C4-2B (cell line): ENCODE results near the gene TCTN2.

Experiments
- H3K27ac ChIP-seq: fragments of 450-650 bp; 2 replicates; pipeline ENCODE4 v1.5.1; 2017
- ZFX ChIP-seq: fragments of 450-650 bp; IDR thresholded peaks from 2 replicates; pipeline ENCODE4 v1.6.1; 2017
- TF ChIP-seq, protein P1 (sequence below): fragments of 450-650 bp; conservative IDR thresholded peaks from 2 replicates; pipeline ENCODE4 v1.5.1; 2017; ENCODE audit warnings: mild to moderate bottlenecking

Gene TCTN2

DNA sequence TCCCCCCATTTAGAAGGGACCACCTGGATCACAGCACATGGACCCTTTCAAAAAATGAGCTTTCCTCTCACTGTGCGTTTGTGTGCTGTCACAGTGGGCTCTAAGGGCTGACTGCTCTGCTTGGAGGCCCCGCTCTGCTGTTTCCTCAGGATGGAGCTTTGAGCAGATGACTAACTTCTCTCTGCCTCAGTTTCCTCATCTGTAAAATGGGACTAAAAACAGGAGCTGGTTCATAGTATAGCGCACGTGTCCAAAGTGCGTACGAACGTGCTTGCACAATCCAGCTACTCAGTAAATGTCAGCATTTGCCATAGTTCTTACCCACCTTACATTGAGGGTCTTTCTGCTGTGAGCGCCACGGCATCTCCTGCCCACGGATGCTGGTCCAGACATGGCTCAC, 78.4 kb downstream of the TCTN2 start:
- H3K27ac ChIP-seq: no peak overlapping the region
- TF ChIP-seq, protein P1, sequence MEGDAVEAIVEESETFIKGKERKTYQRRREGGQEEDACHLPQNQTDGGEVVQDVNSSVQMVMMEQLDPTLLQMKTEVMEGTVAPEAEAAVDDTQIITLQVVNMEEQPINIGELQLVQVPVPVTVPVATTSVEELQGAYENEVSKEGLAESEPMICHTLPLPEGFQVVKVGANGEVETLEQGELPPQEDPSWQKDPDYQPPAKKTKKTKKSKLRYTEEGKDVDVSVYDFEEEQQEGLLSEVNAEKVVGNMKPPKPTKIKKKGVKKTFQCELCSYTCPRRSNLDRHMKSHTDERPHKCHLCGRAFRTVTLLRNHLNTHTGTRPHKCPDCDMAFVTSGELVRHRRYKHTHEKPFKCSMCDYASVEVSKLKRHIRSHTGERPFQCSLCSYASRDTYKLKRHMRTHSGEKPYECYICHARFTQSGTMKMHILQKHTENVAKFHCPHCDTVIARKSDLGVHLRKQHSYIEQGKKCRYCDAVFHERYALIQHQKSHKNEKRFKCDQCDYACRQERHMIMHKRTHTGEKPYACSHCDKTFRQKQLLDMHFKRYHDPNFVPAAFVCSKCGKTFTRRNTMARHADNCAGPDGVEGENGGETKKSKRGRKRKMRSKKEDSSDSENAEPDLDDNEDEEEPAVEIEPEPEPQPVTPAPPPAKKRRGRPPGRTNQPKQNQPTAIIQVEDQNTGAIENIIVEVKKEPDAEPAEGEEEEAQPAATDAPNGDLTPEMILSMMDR: no peak
- TF ChIP-seq ZFX: no peak

DNA sequence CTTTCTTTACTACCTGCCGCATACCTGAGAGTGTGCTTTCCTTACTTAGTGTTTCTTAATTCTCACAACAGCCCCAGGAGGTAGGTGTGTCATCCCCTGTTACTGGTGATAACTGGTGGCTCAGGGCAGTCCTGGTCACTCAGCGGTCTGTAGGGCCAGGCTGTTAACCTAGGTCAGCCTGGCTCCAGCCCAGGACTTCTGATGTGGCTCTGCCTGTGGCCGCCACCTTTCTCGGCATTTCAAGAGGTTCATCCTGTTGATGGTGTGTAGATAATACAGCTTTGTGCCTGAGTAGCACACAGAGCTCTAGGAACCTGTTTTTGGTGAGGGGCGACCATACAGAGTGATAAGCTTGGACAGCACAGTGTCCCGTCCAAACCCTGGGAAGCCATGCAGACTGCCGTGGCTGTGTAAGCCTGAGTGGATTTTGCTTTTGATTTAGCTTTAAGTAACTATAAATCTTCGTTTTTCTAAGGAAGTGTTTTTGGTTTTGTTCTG, 79.3 kb downstream of the TCTN2 start:
- no peak overlapping the region for H3K27ac ChIP-seq
- TF ChIP-seq, protein P1: no peak
- TF ChIP-seq ZFX: no peak

DNA sequence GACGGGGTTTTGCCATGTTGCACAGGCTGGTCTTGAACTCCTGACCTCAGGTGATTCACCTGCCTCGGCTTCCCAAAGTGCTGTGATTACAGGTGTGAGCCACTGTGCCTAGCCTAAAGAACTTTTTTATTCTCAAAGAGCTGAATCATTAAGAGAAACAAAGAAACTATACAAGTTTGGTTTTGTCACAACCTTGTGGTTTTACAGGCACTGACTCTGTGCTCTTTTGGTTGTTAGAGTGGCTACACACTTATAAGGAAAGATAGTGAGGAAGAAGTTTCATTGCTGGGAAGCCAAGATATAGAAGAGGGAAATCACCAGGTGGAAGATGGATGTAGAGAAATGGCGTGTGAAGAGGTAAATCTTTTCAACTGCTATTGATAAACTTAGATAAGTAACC, 81.1 kb downstream of the TCTN2 start:
- no peak overlapping the region for H3K27ac ChIP-seq
- TF ChIP-seq, protein P1: no peak
- no peak for TF ChIP-seq ZFX

DNA sequence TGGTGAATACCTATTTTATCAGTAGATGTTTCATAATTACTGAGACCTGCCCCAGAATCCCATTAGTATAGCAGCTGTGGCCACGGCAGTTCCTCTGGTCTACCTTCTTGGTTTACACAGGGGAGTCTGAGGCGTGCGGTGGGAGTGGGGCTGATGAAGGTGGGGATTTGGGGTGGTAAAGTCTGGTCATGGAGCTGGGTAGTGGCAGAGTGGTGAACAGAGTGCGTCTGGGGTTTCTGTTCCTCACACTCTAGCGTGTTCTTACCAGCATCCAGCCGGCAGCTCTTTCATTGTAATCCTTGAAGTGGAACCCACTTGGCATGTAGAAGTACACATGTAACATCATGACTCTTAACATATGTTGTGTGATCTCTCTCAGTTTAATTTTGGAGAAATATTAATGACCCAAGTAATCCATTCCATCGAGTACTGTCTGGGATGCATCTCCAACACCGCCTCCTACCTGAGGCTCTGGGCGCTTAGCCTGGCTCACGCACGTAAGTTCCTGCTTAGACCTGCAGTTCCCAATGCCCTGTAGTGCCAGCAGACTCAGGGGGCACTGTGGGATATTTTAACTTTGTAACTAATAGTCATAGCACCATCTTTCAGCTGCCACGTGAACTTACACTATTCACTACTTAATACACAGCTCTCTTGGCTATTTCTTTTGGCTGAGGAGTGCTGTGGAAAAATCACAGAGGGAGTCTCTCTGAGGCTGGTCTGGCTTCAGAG, 83.3 kb downstream of the TCTN2 start:
- TF ChIP-seq, protein P1: no peak
- no peak for TF ChIP-seq ZFX
- no peak overlapping the region for H3K27ac ChIP-seq

DNA sequence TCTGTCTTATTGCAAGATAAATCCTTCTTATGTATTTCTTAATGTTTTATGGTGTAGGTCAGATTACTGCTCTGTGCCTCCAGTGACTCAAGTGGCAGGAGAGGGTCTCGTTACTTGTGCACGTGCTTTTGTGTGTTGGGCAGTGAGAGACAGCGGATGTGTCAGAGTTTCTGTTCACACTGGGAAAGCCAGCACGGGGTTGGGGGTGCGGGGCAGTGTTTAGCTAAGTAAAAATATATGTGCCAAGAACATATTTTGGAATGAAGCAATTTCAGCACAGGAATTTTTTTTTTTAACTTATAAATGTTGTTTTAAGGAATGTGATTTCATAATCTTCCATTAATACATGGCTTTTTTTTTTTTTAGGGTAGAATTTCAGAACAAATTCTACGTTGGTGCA, 86.6 kb downstream of the TCTN2 start:
- no peak overlapping the region for H3K27ac ChIP-seq
- no peak for TF ChIP-seq ZFX
- TF ChIP-seq, protein P1: no peak
